HG03280 (cell line): Measurements from ENCODE around the gene DHRS1.
"Not testable (repeated sequence)": the region's sequence is repeated elsewhere in the genome, so short reads cannot be mapped to it uniquely, and the experiment has no call there.

Experiments used
- ATAC-seq: cut with Tn5 transposase; IDR thresholded peaks from one replicate; pipeline ENCODE4 v1.9.1; 2021; ENCODE audit warnings: mild to moderate bottlenecking, moderate library complexity; ENCODE audit not compliant: unreplicated experiment

The DHRS1 gene

DNA sequence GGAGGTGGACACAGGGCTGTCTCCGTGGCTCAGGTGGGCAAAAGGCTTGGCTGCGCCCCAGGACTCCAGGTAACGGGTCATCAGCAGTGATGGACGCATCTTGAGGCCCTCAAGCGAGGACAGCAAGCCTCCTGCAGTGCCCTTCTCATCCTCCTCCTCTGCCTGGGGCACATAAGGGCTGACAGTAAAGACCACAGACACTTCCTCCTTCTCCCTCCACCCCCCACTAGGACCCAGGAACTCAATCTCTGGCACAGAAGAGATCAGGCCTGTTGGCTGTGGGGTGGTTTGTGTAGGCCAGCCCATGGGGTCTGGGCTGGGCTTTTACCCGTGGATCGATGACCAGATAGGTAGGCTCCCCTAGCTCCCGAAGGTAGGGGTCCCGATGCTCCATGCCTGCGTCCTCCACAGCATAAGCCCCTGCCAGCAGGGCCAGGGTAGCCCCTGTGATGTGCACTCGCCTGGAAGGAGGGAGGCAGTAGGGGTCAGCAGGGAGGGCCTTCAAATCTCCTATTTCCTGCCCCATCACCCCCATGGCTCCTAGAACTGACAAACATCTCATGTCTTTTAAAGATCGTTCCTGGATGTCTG is 29.6 kb upstream of the DHRS1 start:
- no peak for ATAC-seq

DNA sequence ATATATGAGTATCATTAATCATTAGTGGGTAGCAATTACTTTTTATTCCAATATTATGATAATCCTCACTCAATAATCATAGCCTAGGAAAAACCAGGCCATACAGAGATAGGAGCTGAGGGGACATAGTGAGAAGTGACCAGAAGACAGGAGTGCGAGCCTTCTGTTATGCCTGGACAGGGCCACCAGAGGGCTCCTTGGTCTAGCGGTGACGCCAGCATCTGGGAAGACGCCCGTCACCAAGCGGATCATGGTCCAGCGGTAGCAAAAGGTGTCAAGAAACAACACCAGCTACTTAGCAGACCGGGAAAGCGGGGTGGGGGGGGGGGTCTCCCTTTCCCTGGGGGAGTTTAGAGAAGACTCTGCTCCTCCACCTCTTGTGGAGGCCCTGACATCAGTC is 28.3 kb upstream of the DHRS1 start:
- not testable (repeated sequence) for ATAC-seq

DNA sequence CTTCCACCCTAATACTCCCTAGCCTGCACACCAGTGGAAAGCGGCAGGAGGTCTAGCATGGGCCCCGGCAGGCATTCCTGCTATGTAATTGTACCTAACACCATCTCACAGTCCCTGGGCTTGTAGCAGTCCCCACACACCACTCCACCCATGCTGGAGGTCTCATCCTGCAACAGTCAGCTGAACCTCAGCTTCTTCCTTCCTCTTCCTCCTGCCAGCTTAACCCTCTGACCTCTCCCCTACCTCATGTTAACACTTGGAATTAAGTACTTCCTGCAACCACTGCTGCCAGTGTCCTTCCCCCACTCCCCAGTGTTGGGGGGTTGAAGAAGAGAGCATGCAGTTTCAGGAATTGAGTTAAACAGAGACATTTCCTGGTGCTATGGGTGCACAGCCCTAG is 27.7 kb upstream of the DHRS1 start:
- ATAC-seq, result no peak

DNA sequence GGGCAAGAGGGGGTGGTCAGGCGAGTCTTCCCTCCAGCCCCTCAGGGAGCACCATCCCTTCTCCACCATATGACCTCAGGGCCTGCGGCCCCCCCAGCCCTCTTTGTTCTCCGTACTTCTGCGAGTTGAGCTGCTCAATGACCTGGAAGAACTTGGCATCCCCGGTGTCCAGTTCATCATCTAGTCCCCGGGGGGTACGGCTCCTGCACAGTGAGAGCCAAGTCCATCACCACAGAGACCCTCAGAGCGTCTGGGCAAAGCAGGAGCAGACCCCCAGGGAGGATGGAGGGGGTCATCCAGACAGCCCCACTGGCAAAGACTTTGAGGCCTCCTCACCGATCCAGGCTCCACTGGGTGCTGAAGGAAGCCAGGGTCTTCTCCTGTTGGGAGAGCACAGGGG is 26.4 kb upstream of the DHRS1 start:
- no peak for ATAC-seq

DNA sequence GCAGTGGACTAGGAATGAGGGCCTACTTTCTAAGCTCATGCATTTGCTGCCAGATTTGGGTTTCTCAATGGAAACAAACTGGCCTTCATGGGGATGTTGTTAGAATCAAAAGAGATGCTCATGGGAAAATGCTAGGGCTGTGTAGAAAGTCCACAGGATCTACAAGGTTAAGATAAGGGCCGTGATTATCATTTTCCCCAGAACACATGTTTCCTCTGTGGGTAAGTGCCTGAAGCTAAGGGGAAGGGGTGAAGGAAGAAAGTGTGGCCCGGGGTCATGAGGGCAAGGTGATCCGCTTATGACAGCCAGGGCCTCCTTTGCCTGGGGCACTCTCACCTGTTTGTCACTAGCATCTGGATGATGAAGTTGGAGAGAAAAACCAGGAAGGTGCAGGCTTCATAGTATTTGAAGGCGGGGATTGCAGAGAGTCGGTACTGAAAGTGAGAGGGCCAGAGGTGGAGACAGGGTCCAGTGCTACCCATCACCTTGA is 25.5 kb upstream of the DHRS1 start:
- no peak for ATAC-seq

DNA sequence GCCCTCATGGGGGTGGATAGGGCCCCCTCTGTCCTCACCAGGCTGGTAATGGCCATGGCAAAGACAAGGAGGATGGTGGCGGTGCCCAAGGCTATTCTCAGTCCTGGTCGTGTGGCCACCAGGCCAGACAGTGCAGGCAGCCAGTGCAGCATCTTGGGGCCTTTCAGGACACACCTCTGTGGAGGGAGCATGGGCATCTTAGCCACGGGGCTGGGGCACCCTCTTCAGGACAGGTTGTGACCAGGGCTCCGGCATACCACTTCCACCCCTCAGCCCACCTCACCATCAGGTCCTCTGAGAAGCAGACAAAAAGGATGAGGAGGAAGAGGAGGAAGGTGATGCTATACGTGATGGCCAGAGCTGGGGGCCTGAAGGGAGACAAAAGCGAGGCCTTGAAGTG is 24.4 kb upstream of the DHRS1 start:
- no peak for ATAC-seq

DNA sequence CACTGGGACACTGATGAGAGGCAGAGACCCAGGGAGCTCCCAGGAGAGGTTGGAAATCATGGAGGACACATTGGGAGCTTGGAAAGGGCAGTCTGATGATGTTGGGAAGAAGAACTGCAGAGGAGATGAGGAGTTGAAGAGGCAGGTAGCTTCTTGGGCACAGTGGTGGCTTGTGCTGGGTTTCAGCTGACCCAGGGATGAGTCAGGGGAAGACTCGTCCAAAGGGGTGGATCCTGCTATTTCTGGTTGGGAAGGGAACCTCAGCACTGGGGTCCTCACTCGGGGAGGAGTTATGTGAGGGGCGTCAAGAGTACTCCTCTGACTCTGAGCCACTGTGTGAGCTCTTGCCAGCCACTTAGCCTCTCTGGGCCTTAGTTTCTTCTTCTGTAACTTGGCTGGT is 23.8 kb upstream of the DHRS1 start:
- ATAC-seq, result no peak

DNA sequence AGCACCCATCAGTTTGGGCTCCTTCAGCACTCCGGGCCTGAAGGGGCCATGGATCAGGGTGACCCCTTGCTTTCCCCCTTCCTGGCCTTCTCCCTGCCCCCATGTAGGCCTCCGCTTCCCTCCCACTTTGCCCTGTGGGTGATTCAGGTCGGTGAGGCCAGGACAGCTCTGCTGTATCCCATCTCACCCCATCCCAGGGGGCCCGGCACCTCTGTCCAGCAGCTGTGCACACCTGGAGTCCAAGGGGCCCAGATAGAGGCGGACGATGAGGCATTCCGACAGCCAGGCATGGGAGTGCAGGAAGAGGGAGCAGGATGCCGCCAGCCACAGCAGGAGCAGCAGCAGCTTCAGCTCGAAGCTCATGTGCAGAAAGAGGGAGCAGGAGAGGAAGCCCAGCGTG is 23.1 kb upstream of the DHRS1 start:
- ATAC-seq, result no peak

DNA sequence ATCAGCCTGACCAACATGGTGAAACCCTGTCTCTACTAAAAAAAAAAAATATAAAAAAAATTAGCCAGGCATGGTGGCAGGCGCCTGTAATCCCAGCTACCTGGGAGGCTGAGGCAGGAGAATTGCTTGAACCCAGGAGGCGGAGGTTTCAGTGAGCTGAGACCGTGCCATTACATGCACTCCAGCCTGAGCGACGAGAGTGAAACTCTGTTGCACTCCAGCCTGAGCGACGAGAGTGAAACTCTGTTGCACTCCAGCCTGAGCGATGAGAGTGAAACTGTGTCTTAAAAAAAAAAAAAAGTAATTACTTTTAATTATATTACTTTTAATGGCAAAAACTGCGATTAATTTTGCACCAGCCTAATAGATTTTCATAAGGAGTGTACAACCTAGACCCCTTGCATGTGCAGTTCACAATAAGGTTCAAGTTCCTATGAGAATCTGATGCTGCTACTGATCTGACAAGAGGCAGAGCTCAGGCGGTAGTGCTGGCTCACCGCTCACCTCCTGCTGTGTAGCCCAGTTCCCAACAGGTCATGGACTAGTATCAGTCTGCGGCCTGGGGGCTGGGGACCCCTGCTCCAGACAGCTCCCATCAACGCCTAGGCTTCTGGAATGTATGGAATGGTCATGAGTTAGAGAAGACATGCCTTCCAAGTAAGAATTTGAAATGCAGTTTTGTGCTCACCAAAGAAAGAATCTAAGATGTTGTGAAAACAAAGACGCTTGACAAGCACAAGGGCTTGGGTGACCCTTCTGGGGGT is 21.8 kb upstream of the DHRS1 start:
- no peak for ATAC-seq

DNA sequence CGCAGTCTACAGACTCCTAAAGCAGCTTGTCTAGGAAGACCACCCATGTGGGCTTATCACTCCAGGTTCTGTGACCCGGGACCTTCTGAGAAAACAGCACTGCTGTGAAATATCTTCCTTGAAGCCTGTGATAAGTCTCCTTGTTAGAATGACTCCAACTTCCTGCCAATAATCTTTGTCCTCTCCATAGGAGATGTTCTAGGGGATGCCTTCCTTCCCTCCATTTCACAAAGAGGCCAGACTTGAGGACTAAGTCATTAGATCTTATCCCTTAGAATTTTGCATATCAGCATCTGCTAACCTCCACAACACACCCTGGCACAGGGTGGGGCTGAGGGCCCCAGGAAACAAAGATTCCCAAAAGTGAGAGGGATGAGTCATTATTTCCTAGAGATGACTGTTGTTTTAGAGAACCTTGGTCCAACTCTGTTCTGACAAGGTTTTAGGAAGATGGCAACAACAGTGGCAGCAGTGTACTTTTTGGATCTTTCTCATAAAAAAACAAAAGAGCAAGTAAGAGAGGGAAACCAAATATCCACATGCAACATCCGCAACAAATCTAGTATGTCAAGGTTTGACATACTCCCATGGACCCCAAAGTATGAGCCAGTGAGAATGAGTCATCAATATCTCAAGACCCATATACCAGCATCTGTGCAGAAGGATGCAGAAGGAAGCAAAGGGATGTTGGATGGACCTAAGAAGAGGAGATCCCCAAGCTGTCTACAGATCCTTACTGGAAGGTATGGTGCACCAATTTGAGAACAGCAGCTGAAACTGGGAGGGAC is 17.8 kb upstream of the DHRS1 start:
- no peak for ATAC-seq

DNA sequence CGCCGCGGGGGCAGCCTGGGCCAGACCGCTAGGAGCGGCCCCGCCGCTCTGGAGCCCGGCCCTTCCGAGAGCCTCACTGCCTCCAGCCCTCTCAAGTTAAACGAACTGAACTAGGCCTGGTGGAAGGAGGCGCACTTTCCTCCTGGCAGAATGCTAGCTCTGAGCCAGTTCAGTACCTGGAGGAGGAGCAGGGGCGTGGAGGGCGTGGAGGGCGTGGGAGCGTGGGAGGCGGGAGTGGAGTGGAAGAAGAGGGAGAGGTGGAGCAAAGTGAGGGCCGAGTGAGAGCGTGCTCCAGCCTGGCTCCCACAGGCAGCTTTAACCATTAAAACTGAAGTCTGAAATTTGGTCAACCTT is 17.0 kb upstream of the DHRS1 start:
- ATAC-seq, result no peak

DNA sequence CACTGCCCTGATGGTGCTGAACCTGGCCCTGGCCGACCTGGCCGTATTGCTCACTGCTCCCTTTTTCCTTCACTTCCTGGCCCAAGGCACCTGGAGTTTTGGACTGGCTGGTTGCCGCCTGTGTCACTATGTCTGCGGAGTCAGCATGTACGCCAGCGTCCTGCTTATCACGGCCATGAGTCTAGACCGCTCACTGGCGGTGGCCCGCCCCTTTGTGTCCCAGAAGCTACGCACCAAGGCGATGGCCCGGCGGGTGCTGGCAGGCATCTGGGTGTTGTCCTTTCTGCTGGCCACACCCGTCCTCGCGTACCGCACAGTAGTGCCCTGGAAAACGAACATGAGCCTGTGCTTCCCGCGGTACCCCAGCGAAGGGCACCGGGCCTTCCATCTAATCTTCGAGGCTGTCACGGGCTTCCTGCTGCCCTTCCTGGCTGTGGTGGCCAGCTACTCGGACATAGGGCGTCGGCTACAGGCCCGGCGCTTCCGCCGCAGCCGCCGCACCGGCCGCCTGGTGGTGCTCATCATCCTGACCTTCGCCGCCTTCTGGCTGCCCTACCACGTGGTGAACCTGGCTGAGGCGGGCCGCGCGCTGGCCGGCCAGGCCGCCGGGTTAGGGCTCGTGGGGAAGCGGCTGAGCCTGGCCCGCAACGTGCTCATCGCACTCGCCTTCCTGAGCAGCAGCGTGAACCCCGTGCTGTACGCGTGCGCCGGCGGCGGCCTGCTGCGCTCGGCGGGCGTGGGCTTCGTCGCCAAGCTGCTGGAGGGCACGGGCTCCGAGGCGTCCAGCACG is 16.4 kb upstream of the DHRS1 start:
- no peak for ATAC-seq

DNA sequence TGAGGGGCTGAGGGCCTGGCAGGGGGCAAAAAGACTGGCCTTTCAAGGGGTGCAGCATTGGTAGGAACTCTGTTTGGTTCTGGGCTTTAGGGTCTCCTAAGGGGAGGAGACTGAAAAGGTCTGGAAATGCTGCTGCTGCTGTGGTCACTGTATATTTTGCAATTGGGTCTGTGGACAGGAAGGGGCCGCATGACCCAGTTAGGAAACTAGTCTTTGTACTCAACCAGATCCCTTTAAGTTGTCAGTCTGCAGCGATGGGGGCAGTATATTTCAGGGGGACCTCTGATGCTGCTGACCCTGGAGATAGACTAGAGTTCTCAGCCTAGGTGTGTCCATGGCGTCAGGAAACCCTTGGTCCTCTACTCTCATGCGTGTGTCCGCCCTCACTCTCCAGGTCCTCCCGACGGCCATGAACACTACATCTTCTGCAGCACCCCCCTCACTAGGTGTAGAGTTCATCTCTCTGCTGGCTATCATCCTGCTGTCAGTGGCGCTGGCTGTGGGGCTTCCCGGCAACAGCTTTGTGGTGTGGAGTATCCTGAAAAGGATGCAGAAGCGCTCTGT is 15.7 kb upstream of the DHRS1 start:
- ATAC-seq, result no peak

DNA sequence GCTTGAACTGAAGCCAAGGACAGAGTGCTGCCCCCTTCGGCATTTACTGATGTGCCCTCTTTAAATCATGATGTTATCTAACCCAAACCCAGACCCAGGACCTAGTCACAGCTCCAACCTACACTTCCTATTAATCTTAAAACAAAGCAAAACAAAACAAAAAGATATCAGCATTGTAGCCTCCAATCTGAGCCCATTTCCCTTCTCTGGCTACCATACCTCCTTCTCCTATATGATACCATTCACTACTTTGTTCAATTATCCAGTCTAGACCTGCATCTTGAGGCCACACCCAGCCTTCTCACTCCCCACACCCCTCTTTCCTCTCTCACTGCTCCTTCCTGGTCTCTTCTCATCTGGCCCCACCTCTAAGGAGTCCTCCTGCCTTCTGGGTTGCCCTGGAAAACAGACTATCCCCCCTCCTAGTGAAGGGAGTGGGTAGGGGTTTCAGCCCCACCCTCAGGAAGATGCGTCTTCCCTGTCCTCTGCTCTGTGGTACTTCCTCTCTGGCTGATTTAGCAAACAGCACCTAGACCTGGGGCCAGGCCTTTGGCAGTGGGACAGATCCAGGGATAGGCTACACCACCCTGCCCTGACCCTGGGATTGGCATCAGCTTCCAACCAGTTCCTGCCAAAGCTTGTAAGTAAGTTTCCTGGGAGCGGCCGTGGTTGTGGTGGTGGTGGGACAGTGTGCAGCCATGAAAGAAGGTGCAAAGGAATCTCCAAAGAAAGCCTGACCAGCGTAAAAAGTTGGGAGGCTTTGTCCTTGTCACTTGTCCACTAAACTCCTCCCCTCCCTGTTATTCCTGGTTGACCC is 15.0 kb upstream of the DHRS1 start:
- ATAC-seq, result no peak

DNA sequence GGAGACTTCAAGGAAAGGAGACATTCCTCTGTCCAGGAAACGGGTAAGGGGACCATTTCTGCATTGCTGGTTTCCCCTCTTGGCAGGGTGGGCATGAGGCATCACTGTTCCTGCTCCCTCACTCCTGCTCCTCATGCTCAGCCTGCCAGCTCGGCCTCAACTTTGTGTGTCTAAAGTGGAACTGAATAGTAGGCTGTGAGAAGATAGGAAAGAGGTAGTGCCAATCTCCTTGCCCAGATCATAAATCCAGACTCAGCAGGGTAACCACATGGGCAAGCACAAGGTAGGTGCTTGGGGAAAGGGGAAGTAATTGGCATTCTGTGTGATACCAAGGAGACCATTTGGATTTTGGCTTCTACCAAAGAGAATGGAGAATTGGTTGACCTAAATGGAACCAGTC is 14.3 kb upstream of the DHRS1 start:
- no peak for ATAC-seq

DNA sequence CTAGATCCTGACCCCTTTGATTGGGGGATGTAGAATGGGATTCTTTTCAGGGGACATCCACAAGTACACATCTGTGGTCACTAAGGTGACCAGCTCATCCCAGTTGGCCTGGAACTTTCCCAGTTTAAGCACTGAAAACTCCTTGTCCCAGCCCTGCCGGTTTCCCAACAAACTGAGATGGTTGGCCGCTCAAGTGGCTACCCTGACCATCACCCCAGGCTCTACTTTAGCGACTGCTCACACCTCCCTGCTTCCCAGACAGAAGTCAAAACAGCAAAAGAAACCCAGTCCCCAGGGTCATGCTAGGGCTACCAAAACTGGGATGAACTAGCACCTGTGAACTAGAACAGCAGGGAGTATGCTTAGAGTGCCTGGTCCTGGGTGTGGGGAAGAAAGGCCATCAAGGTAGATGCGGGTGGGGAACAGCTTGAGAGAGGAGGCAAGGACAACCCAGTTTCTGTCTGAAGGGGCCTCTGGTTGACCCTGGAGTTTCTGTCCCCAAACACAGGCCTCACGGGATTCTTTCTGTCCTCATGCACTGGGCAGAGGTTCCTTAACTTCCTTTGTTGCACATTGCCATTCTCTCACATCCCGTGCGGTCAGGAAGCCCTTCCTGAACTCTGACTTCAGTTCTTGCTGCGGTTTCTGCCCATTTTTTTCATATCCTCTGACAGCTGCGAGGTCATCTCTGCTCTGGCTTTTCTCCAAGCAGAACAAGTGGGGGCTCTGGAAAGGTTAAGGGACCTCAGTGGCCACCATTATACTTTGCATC is 13.3 kb upstream of the DHRS1 start:
- ATAC-seq, result no peak

DNA sequence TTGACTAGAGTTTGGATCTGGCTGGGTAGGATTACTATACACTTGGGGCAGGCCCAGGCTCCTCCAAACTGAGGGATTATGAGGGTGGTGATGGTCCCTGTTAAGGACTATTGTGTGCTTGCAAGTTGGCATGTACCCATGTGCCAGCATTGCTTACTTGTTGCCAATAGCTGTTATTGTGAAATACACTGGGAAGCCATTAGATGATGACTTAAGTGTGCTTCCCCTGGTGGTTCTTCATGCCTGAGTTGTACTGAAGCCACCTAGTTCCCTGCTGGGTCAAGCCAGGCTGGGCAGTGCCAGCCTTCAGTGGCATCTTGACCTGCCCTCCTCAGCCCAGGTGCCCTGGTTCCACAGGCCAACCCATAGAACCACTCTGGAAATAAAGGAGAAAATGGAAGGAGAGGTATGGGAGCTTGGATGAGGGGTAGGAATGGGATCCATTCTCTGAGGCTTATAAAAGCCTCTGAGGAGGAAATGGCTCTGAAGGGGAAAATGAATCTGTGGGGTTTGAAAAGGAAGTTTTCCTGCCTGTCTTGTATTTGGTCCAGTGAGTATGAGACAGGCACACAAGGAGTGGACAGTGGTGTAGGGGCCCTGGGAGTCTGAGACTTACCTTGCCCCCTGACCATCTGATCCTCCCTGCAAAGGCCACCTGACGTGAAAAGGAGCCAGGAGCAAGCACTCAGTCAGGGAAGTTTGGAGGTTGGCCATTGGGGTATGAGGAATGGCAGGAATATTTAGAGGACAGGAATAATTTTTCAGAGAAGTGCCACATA is 12.4 kb upstream of the DHRS1 start:
- no peak for ATAC-seq
